Myocyte (in vitro differentiated cells): ENCODE measurements around the gene FMN1. TPM values are rescaled to one million over a fixed set of nuclear protein-coding genes. Genes with fewer than 3 reads are reported as not detected.

Experiments used
- total RNA-seq: library from RNA; depleted of rRNA; stranded (reverse); fragments of >200 nt; gene quantifications from 2 replicates; pipeline ENCODE4 v1.2.3, GENCODE V29; 2014

Gene FMN1
- total RNA-seq, 1 donor from 2014 or later, result 26.6 TPM

Other genes with a start within 250 kb of the FMN1 start
- gene RYR3, start 116.3 kb upstream of the FMN1 start, total RNA-seq, result 0.05 and 0.11 TPM in 2 replicates